Parathyroid adenoma (tissue), 2 donors: ENCODE measurements around the gene EXOSC7.

Experiments
- H2AFZ ChIP-seq: fragments of 300-600 bp; sonication (generic); one replicate; pipeline ENCODE4 v1.7.0; 2017; ENCODE audit warnings: antibody characterized with exemption, mild to moderate bottlenecking
- H3K27ac ChIP-seq: fragments of 300-600 bp; sonication (generic); one replicate; pipeline ENCODE4 v1.7.0; 2017
- H3K27me3 ChIP-seq: fragments of 300-600 bp; sonication (generic); one replicate; pipeline ENCODE4 v1.7.0; 2017; ENCODE audit warnings: low read length; ENCODE audit not compliant: control insufficient read depth, insufficient read depth
- H3K36me3 ChIP-seq: fragments of 300-600 bp; sonication (generic); one replicate; pipeline ENCODE4 v1.7.0; 2017; ENCODE audit warnings: low read length; ENCODE audit not compliant: control insufficient read depth, insufficient read depth
- H3K4me1 ChIP-seq: fragments of 300-600 bp; sonication (generic); one replicate; pipeline ENCODE4 v1.7.0; 2017; ENCODE audit warnings: control low read depth
- H3K4me2 ChIP-seq: fragments of 300-600 bp; sonication (generic); one replicate; pipeline ENCODE4 v1.7.0; 2017; ENCODE audit warnings: low read length
- H3K4me3 ChIP-seq: fragments of 300-600 bp; sonication (generic); one replicate; pipeline ENCODE4 v1.7.0; 2017; ENCODE audit warnings: low read depth, low read length
- H3K79me2 ChIP-seq: fragments of 300-600 bp; sonication (generic); one replicate; pipeline ENCODE4 v1.7.0; 2017; ENCODE audit warnings: control low read depth
- H3K9ac ChIP-seq: fragments of 300-600 bp; sonication (generic); one replicate; pipeline ENCODE4 v1.7.0; 2017; ENCODE audit warnings: mild to moderate bottlenecking
- H3K9me3 ChIP-seq: fragments of 300-600 bp; sonication (generic); one replicate; pipeline ENCODE4 v1.7.0; 2017; ENCODE audit warnings: low read length; ENCODE audit not compliant: control insufficient read depth
- CTCF ChIP-seq: fragments of 300-600 bp; sonication (generic); IDR thresholded peaks from one replicate; pipeline ENCODE4 v1.7.0; 2017; ENCODE audit warnings: antibody characterized with exemption, mild to moderate bottlenecking
- donor health status: primary hyperparathyroidism.

EXOSC7 gene

GRCh38 chr3:45010811-45011333 lies 34.8 kb downstream of the EXOSC7 start:
- no peaks in the 10 kb centered on the region for H3K9me3 ChIP-seq
- no peak overlapping the region for H3K4me3 ChIP-seq
- H3K9ac ChIP-seq: no peak overlapping the region
- H2AFZ ChIP-seq: no peak overlapping the region
- peak overlapping the region; percentile 69 for H3K4me2 ChIP-seq
- no peaks in the 10 kb centered on the region for H3K36me3 ChIP-seq
- peak overlapping the region; percentile 88 for H3K27ac ChIP-seq
- peaks cover 38% of the 10 kb centered on the region for H3K4me1 ChIP-seq
- no peaks in the 10 kb centered on the region for H3K27me3 ChIP-seq
- no peaks in the 10 kb centered on the region for H3K79me2 ChIP-seq
- no peak for TF ChIP-seq CTCF

- Histone ChIP-seq H3K27me3 (no peaks in the 10 kb centered on the region), H3K79me2 (no peaks in the 10 kb centered on the region), H2AFZ (peak overlapping the region; percentile 39), H3K4me1 (peaks cover 38% of the 10 kb centered on the region), H3K9me3 (no peaks in the 10 kb centered on the region), H3K4me2 (peak overlapping the region; percentile 69), H3K4me3 (peak overlapping the region; percentile 36), H3K27ac (peak overlapping the region; percentile 88), H3K9ac (no peak overlapping the region), H3K36me3 (no peaks in the 10 kb centered on the region)
- no peak for TF ChIP-seq CTCF
These were observed 35.9 kb downstream of the EXOSC7 start for GRCh38 chr3:45011756-45012508.

- Histone ChIP-seq H3K79me2 (no peaks in the 10 kb centered on the region), H3K9ac (no peak overlapping the region)
These were observed 36.5 kb downstream of the EXOSC7 start for GRCh38 chr3:45012577-45012976.

GRCh38 chr3:45016916-45017315 lies 40.9 kb downstream of the EXOSC7 start:
- no peak overlapping the region for H3K4me2 ChIP-seq
- no peaks in the 10 kb centered on the region for H3K27me3 ChIP-seq
- no peak overlapping the region for H3K27ac ChIP-seq
- H3K4me3 ChIP-seq: no peak overlapping the region
- no peak for TF ChIP-seq CTCF
- peaks cover 25% of the 10 kb centered on the region for H3K4me1 ChIP-seq
- H3K36me3 ChIP-seq: no peaks in the 10 kb centered on the region
- H3K79me2 ChIP-seq: no peaks in the 10 kb centered on the region
- no peaks in the 10 kb centered on the region for H3K9me3 ChIP-seq
- H2AFZ ChIP-seq: no peak overlapping the region
- H3K9ac ChIP-seq: no peak overlapping the region

More at GRCh38 chr3:45012577-45012976, 36.5 kb downstream of the EXOSC7 start:
- no peak for TF ChIP-seq CTCF
- Histone ChIP-seq H3K4me2 (peak overlapping the region; percentile 69), H3K27ac (peak overlapping the region; percentile 88), H3K9me3 (no peaks in the 10 kb centered on the region), H3K27me3 (no peaks in the 10 kb centered on the region), H3K36me3 (no peaks in the 10 kb centered on the region), H3K4me3 (peak overlapping the region; percentile 36), H2AFZ (peak overlapping the region; percentile 39), H3K4me1 (peaks cover 38% of the 10 kb centered on the region)
